HG02678 (cell line): ENCODE results near the gene CALN1.

ENCODE experiments used
- ATAC-seq: cut with Tn5 transposase; IDR thresholded peaks from one replicate; pipeline ENCODE4 v1.9.1; 2021; ENCODE audit warnings: mild to moderate bottlenecking, moderate library complexity; ENCODE audit not compliant: unreplicated experiment

The CALN1 gene

DNA sequence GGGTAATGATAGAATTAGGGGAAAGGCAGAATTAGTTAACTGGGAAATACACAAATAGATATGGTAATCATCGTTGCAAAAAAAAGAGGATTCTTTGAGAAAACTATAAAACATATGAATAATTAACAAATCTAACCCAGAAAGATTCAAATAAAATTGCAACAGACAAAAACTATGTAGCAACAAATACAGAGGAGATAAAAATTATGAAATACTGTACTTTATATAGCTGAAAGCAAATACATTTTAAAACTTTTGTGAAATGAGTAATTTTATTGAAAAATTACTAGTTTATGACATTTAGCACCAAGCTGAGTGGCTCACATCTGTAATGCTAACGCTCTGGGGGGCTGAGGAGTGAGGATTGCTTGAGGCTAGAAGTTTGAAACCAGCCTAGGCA, 356.7 kb downstream of the CALN1 start:
- no peak for ATAC-seq

DNA sequence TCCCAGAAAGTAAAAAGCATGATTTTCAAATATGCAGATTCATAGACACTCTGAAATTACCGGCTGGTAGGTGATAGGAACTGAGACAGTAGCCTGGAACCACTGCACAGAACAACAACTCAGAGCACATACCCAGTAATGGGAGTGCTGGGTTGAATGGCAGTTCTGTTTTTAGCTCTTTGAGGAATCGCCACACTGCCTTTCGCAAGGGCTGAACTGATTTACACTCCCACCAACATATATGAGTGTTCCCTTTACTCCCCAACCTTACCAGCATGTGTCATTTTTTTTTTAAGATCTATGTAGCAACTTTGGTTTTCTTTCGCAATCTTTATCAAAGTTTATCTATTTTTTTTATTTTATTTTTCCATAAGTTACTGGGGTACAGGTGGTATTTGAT, 358.8 kb downstream of the CALN1 start:
- ATAC-seq: no peak

DNA sequence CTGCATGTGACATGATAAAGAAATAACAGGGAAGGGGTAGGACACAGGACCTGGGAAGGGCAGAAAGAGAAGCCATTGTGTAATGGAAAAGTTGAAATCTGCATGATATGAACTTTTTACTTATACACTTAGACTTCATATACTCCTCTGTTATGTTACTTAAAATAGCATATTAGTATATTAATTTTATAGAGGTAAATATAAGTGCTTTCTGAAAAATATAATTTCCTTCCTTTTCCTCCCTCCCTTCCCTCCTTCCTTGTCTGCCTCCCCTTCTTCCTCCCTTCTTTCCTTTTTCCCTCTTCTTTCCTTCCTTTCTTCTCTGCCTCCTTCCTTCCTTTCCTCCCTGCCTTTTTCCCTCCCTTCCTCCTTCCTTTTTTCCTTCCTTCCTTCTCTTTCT, 363.7 kb downstream of the CALN1 start:
- no peak for ATAC-seq

DNA sequence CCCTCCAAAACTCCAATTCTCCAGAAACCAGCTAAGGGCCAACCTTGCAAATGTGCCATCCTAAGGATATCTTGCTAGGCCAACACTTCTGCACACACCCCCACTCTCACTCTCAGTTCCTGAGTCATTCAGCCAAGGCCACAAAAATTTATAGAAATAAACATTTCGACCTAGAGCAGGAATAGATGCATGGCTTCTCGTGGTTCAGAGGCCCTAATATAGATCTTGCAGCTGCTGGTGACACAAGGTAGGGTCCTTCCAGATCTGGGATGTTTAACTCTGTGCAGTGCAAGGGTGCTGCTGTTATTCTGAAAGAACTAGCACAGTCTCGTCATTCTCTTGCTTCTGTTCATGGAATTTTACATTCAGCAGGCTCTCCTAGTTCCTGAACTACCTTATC, 369.3 kb downstream of the CALN1 start:
- no peak for ATAC-seq

DNA sequence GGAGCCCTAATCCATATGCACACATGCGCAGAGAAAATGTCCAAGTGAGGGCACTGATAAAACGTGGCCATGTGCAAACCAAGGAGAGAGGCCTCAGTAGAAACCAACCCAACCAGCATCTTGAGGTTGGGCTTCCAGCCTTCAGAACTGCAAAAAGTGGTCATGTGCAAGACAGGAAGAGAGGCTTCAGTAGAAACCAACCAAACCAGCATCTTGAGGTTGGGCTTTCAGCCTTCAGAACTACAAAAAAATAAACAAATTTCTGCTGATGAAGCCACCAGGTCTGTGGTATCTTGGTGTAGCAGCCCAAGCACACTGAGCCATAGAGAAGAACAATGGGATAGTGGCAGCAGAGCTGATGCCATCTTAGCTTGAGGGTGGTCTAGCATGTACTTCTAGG, 371.5 kb downstream of the CALN1 start:
- no peak for ATAC-seq

DNA sequence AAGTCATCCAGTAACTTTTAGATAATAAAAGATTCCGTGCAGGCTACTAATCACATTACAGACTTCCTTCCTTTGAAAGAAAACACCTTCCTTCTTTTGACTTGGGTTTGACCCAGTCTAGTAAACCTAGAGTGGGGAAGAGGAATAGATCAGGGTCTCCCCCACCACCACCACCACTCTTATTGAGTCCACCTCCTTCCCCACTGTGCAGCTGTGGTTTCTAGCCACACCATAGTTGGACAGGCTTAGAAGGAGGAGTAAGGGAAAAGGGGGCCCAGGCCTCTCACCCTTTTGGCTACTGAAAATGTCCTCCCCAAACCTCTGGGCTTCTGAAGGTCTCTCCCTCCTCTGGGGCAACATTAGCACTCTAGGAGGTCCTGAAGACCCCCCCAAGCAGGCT, 372.7 kb downstream of the CALN1 start:
- no peak for ATAC-seq

DNA sequence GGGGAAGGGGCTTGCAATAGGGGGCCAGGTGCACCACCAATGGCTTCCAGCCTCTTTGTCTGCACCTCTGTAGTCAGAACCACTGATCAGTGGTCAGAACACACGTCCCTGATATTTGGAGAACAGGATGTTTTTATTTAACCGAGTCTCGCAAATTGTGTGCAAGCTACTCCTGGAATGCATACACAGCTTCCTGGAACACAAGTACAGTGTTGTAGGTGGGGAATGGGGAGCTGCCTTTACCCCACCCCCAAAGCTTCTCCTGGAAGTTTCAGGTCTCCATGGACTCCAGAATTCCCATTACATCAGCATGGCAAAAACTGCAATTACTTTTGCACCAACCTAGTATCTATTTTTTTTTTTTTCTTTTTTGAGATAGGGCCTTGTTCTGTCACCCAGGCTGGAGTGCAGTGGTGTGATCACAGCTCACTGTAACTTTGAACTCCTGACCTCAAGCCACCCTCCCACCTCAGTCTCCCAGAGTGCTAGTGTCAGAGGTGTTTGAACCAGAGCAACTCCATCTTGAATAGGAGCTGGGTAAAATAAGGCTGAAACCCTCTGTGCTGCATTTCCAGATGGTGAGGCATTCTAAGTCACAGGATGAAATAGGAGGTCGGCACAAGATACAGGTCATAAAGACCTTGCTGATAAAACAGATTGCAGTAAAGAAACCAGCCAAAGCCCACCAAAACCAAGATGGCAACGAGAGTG, 374.0 kb downstream of the CALN1 start:
- ATAC-seq: no peak

DNA sequence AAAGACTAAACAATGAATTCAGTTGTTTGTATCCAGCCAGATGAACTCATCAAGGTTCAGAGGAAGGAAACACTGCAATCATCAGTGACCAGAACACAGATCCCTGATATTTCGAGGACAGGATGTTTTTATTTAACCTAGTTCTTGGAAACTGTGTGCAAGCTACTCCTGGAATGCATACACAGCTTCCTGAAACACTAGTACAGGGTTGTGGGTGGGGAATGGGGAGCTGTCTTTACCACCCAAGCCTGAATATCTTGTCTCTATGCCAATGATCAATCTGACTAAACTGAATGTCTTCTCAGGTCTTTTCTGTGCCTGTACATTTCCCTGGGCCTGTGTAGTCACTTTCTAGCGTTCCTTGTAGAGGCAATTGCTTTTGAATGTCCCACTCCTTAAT, 374.6 kb downstream of the CALN1 start:
- ATAC-seq: no peak

DNA sequence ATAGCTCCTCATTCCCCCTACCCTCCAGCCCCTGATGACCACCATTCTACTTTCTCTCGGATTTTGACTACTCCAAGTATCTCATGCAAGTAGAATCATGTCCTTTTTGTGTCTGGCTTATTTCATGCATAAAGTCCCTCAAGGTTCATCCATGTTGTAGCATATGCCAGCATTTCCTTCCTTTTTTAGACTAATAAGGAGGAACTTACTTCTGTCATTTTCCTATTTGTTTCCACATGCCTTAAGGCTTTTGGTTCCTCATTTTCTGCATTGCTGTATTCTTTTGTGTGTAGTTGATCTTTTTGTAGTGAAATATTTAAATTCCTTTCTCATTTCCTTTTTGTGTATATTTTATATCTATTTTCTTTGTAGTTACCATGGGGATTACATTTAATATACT, 376.9 kb downstream of the CALN1 start:
- ATAC-seq: no peak

DNA sequence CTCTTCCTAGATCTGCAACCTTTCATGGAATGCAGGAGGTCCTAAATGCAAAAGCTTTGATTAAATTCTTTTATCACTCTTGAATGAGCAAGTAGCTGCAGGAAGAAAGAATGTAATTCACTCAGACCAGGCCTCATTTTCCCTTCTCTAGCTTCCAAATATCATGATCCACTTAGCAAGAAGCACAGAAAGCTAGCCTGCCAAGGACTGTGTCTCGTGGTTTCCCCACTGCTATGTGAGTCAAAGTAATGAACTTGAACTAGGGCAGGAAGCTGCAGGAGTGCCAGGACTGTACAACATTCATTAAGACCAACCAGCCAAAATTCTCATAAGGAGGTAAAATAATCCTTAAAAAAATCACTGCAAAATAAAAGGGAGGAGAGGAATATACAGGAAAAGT, 379.2 kb downstream of the CALN1 start:
- ATAC-seq: no peak

DNA sequence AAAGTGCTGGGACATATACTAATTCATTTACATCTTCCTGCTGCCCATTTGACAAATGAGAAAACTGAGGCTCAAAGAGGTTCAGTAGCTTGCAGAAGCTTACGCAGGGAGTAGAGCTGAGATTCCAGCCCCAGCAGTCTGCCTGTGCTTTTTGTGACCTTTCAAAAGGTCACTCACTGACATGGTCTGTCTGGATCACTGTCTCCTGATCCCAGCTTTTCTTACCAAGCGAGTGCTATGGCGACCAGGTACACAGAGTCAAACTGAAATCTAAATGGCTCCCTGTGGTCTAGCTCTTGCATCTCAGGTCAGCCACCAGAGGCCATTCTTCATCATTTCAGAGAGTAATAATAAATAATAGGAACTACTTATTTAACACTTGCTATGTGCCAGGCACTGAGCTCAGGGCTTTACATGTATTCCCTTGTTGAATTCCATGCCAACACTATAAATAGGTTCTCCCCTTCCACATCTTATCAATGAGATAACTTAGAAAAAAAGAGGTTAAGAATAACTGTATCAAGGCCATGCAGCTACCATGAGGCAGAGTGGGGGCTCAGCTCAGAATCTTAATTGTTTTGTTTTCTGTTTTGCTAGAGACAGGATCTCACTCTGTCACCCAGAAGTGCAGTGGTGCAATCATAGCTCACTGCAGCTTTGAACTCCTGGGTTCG, 381.0 kb downstream of the CALN1 start:
- no peak for ATAC-seq

DNA sequence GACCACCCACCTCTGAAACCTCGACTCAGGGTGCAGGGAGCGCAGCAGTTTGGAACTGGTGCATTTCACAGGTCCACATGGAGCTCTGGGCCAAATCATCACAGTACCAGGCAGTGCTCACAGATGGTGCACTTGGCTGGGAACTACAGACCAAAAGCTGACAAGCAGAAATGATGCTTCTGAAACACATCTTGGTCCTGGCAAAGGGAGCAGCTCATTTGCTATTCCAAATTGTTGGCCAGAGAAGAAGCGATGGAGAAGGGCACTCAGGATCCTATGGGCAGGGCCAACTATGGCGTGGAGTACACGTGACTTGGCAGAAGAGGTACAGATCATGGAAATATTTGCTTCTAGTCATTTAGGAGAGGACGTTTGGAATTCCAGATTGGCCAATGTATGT, 383.9 kb downstream of the CALN1 start:
- ATAC-seq: no peak

DNA sequence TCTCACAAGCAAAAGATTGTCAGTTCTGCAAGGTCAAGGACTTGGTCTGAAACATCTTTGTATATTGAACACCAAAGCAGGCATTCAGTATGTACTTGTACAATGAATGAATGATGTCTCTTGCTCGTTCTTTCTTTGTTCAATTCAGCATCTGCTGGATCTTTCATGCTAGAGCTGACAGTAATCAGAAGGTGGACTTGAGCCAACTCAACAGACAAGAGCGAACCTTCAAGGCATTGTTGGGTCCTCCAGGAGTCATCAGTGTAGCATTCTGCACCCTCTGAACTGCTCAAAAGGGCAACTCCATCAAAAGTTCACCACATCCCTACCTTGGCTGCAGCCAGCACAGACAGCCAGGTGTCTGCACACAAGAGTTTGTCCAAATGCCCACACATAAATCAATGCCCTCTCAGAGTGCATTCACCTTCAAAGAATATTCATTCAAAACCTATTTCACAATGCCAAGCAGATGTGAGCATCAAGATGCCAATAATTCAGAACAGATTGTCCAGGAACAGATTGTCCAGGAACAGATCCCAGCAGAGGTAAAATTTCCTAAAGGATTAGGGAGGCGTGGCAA, 386.7 kb downstream of the CALN1 start:
- no peak for ATAC-seq

DNA sequence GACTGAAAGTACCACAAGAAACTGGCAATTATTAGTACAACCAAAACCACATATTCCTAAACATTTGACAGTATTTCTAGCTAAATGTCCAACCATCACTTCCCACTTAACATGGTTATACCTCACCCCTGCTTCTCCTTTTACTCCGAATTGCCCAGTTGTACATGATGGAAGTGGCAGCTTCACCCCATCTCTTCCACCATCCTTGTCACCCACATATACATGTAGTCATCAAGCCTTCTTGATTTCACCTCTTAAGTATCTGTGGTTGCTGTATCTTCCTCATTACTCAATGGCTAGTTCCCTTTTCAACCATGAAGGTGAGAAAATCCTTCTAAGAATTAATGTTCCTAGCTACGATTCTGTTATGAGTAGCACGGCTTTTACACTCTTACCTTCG, 388.2 kb downstream of the CALN1 start:
- no peak for ATAC-seq

DNA sequence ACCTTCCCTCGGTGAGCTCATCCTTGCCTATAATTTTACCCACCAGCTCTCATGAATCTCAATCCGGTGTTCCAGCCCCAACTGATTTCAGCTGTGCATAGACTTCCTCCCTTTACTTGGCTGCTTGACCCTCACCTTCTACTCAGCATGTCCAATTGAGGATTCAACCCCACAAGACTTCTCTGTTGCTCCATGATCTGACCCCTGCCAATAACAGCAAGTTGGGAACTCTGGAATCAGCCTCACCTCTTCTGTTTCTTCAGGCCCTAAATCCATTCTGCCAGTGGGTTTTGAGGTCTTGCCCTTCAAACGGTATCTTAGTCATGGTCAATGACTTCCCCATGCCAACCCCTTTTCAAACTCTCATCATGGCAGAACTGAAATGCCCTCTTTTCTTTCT, 390.4 kb downstream of the CALN1 start:
- ATAC-seq: no peak

DNA sequence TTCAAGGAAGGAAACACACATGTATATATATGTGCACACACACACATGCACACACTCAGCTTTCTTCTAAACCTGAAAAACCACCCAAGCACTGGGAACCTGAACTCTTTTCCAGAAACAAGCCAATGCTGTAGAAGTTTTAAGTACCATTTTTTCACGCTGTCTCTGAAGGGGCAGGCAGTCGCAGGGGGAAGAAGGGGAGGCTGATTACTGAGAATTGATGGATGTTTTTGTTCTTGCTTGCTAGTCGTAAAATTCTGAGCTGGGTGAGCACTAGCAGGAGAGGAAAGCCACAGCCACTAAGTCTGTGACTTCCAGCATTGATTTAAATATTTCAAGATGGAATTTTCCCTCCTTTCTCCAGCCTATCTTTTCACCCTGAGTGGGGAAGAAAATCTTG, 391.8 kb downstream of the CALN1 start:
- ATAC-seq: no peak

DNA sequence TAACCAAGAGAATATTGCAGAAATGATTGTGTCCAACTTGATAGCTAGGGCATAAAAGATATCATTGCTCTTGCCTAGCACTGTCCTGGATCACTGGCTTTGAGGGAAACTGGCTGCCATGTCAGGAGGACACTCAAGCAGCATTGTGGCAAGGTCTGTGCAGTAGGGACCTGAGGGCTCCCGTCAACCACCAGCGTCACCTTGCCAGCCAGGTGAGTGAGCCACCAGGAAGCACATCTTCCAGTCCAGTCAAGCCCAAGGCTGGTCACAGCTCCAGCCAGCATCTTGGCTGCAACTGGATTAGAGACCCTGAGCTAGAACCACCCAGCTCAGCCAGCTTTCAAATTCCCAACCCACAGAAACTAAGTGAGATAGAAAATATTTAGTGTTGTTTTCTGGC, 392.7 kb downstream of the CALN1 start:
- no peak for ATAC-seq

DNA sequence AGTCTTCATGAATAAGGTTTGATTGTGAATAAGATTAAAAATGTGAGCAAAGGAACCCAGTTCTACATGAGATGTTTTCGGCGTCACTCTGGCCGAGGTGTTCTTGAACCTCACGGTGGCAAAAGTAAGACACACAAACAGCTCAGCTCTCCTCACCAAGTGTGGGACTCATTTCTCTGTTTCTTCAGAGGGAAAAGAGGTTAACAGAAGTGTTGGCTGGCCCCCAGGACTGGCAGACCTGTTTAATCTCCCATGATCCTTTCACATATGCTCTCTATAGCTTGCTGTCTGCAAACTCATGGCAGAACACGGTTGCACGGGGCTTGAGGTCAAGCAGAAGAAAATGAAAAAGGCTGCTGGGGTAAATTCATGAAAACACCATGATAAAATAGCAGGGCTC, 394.4 kb downstream of the CALN1 start:
- ATAC-seq: no peak

DNA sequence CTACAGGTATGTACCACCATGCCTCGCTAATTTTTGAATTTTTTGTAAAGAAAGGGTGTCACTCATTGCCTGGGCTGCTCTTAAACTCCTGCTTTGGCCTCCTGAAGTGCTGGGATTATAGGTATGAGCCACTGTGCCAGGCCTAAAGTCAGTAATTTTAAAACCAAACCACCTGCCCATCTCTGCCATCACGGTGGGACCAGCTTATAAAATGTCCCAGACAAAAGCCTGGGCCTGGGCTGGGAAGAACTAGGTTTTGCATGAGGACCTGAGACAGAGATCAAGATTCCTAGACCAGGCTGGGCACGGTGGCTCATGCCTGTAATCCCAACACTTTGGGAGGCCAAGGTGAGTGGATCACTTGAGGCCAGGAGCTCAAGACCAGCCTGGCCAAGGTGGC, 395.6 kb downstream of the CALN1 start:
- ATAC-seq: no peak

DNA sequence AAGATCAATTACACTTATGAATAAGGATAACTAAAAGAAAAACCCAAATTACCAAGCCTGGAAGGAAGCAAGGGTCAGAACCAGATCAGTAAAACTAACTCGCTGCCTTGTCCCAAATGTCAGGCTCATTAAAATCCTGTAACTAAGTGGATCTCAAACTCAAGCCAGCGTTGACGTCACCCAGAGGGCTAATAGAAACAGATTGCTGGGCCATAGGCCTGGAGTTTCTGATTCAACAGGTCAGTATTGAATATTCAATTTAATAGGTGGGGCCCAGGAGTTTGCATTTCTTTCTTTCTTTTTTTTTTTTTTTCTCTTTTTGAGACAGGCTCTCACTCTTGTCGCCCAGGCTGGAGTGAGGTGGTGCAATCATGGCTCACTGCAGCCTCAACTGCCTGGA, 397.0 kb downstream of the CALN1 start:
- ATAC-seq: no peak

DNA sequence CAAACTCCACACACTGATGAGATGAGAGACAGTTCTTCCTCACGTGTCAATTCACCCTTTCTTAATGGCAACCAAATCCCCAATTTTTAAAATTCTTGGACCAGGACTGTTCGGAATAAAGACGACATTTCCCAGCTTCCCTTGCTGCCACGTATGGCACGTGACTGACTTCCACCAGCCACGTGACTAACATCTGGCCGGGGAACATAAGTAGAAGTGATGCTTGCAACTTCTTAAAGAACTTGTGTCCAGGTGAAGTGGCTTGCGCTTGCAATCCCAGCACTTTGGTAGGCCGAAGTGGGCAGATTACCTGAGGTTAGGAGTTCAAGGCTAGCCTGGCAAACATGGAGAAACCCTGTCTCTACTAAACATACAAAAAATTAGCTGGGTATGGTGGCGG, 405.1 kb downstream of the CALN1 start:
- no peak for ATAC-seq

DNA sequence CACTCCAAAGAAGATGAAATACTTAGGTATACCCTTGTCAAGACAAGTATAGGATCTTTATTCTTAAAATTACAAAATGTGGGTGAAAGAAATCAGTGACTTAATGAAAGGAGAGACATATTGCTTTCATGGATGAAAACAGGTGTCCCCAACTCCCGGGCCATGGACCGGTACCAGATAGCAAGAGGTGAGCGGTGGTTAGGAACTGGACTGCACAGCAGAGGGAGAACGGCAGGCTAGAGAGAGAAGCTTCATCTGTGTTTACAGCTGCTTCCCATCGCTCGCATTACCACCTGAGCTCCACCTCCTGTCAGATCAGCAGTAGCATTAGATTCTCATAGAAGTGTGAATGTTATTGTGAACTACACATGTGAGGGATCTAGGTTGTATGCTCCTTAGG, 408.9 kb downstream of the CALN1 start:
- no peak for ATAC-seq

DNA sequence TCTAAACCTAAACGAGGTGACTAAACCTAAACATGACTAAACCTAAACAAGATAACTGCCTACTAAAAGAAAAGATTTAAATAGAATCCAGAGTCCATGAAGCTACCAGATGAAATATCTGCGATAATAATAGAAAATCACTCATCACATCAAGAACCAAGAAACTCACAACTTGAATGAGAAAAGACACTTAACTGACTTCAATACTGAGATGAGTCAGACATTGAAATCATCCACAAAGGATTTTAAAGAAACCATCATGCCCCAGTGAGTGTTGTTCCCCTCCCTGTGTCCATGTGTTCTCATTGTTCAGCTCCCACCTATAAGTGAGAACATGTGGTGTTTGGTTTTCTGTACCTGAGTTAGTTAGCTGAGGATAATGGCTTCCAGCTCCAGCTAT, 416.0 kb downstream of the CALN1 start:
- ATAC-seq: no peak
